GM23338 (cell line): ENCODE results near the gene MORC4. TPM values are rescaled to one million over a fixed set of nuclear protein-coding genes. Genes with fewer than 3 reads are reported as not detected.

Source experiments
- ATAC-seq: fragments of 200-7000 bp; cut with Tn5 transposase; 3 replicates; pipeline ENCODE4 v1.9.1; 2020
- DNase-seq: peaks from one replicate; pipeline ENCODE4 v3.0.0-alpha.2; 2015; ENCODE audit warnings: low spot score
- H2AFZ ChIP-seq: fragments of 200-600 bp; sonication (generic); 2 replicates; pipeline ENCODE4 v1.8.0; 2016; ENCODE audit warnings: antibody characterized with exemption, mild to moderate bottlenecking, moderate library complexity
- H3F3A ChIP-seq: fragments of 200-600 bp; sonication (generic); replicated peaks from 2 replicates; pipeline ENCODE4 v1.8.0; 2017; ENCODE audit warnings: antibody characterized with exemption, mixed run types, low read depth
- H3K27ac ChIP-seq: fragments of 200-600 bp; sonication (generic); 2 replicates; pipeline ENCODE4 v1.6.1; 2016; ENCODE audit warnings: low read depth
- H3K27me3 ChIP-seq: fragments of 200-600 bp; sonication (generic); 2 replicates; pipeline ENCODE4 v1.8.0; 2016; ENCODE audit warnings: mild to moderate bottlenecking, mixed run types, moderate library complexity; ENCODE audit not compliant: insufficient read depth
- H3K36me3 ChIP-seq: fragments of 200-600 bp; sonication (generic); 2 replicates; pipeline ENCODE4 v1.8.0; 2016; ENCODE audit warnings: mild to moderate bottlenecking; ENCODE audit not compliant: insufficient read depth
- H3K4me1 ChIP-seq: fragments of 200-600 bp; sonication (generic); 2 replicates; pipeline ENCODE4 v1.8.0; 2016; ENCODE audit warnings: mild to moderate bottlenecking, moderate library complexity; ENCODE audit not compliant: insufficient read depth
- H3K4me2 ChIP-seq: fragments of 200-600 bp; sonication (generic); 2 replicates; pipeline ENCODE4 v1.7.1; 2017; ENCODE audit warnings: mixed run types
- H3K4me3 ChIP-seq: fragments of 200-600 bp; sonication (generic); 2 replicates; pipeline ENCODE4 v1.6.1; 2016; ENCODE audit warnings: mixed run types
- H3K79me2 ChIP-seq: fragments of 200-600 bp; sonication (generic); replicated peaks from 2 replicates; pipeline ENCODE4 v1.8.0; 2017; ENCODE audit warnings: mild to moderate bottlenecking; ENCODE audit not compliant: insufficient read depth
- H3K9me2 ChIP-seq: fragments of 200-600 bp; sonication (generic); 2 replicates; pipeline ENCODE4 v1.8.0; 2017; ENCODE audit not compliant: insufficient read depth
- H4K20me1 ChIP-seq: fragments of 200-600 bp; sonication (generic); replicated peaks from 2 replicates; pipeline ENCODE4 v1.8.0; 2017; ENCODE audit warnings: mild to moderate bottlenecking; ENCODE audit not compliant: insufficient read depth
- H3K27ac Mint-ChIP-seq: 2 replicates; pipeline ENCODE4 v1.8.0; 2020; ENCODE audit warnings: inconsistent platforms, mild to moderate bottlenecking, moderate library complexity, mixed read lengths
- H3K27me3 Mint-ChIP-seq: 3 replicates; pipeline ENCODE4 v1.8.0; 2022; ENCODE audit warnings: low read depth, mild to moderate bottlenecking, moderate library complexity, mixed read lengths, inconsistent platforms; ENCODE audit not compliant: insufficient read depth, poor library complexity
- H3K36me3 Mint-ChIP-seq: 3 replicates; pipeline ENCODE4 v1.8.0; 2021; ENCODE audit warnings: low read depth, mild to moderate bottlenecking, inconsistent platforms, moderate library complexity, mixed read lengths
- H3K4me1 Mint-ChIP-seq: 3 replicates; pipeline ENCODE4 v1.8.0; 2020; ENCODE audit warnings: mild to moderate bottlenecking, inconsistent platforms, mixed read lengths
- H3K4me3 Mint-ChIP-seq: 3 replicates; pipeline ENCODE4 v1.8.0; 2021; ENCODE audit warnings: moderate library complexity, mild to moderate bottlenecking, inconsistent platforms, mixed read lengths
- H3K9me3 Mint-ChIP-seq: 3 replicates; pipeline ENCODE4 v1.8.0; 2020; ENCODE audit warnings: moderate library complexity, mild to moderate bottlenecking, inconsistent platforms, mixed read lengths
- CREB1 ChIP-seq: fragments of 250-450 bp; sonication (Bioruptor Pico); IDR thresholded peaks from 2 replicates; pipeline ENCODE4 v1.5.0; 2020; ENCODE audit warnings: low read depth, mild to moderate bottlenecking, moderate library complexity
- ETS1 ChIP-seq: IDR thresholded peaks from 2 replicates; pipeline ENCODE4 v1.6.1; 2016; ENCODE audit warnings: antibody characterized with exemption
- EZH2 ChIP-seq: fragments of 200-600 bp; sonication (generic); IDR thresholded peaks from one replicate; pipeline ENCODE4 v1.8.0; 2017; ENCODE audit warnings: antibody characterized with exemption, mild to moderate bottlenecking, low read depth; ENCODE audit not compliant: unreplicated experiment
- EZH2phosphoT487 ChIP-seq: fragments of 200-600 bp; sonication (generic); IDR thresholded peaks from one replicate; pipeline ENCODE4 v1.8.1; 2018; ENCODE audit warnings: antibody characterized with exemption; ENCODE audit not compliant: unreplicated experiment
- JUNB ChIP-seq: IDR thresholded peaks from one replicate; pipeline ENCODE4 v1.6.1; 2016; ENCODE audit warnings: antibody characterized with exemption; ENCODE audit not compliant: unreplicated experiment
- NANOG ChIP-seq: IDR thresholded peaks from 2 replicates; pipeline ENCODE4 v1.6.1; 2016; ENCODE audit warnings: antibody characterized with exemption, borderline replicate concordance
- POLR2AphosphoS5 ChIP-seq: IDR thresholded peaks from 2 replicates; pipeline ENCODE4 v1.6.1; 2016; ENCODE audit warnings: antibody characterized with exemption, low read depth
- STAT1 ChIP-seq: IDR thresholded peaks from one replicate; pipeline ENCODE4 v1.6.1; 2016; ENCODE audit warnings: antibody characterized with exemption; ENCODE audit not compliant: unreplicated experiment
- ZNF114 ChIP-seq: fragments of 250-450 bp; sonication (Bioruptor Pico); IDR thresholded peaks from 2 replicates; pipeline ENCODE4 v1.5.0; 2020; ENCODE audit warnings: mild to moderate bottlenecking, moderate library complexity
- ZNF331 ChIP-seq: fragments of 250-450 bp; sonication (Bioruptor Pico); IDR thresholded peaks from 2 replicates; pipeline ENCODE4 v1.5.0; 2020; ENCODE audit warnings: low read depth, mild to moderate bottlenecking, moderate library complexity
- ZNF462 ChIP-seq: fragments of 250-450 bp; sonication (Bioruptor Pico); IDR thresholded peaks from 2 replicates; pipeline ENCODE4 v1.5.0; 2020; ENCODE audit warnings: mild to moderate bottlenecking, moderate library complexity
- polyA plus RNA-seq: library from polyadenylated mRNA; unstranded; fragments of >200 nt; fragmentation: Nextera tagmentation; extraction: Ambion mirVana; gene quantifications from 2 replicates; pipeline ENCODE4 v1.2.1, GENCODE V29; 2016
- total RNA-seq: library from RNA; depleted of rRNA; stranded (reverse); fragments of >200 nt; shearing (Covaris generic); gene quantifications from 2 replicates; pipeline ENCODE4 v1.2.3, GENCODE V29; 2014
- TF ChIP-seq, protein P1 (sequence below), 2 experiments: fragments of 200-600 bp in 1 of 2; sonication (generic) in 1 of 2; conservative IDR thresholded peaks; 2 replicates each; pipeline versions ENCODE4 v1.5.1 to v1.6.1; 2016 to 2017; ENCODE audit warnings: antibody characterized with exemption in 2 of 2, low read depth in 2 of 2, mild to moderate bottlenecking in 2 of 2, moderate library complexity in 1 of 2

The MORC4 gene
- total and polyA plus RNA-seq, 2 experiments from 2014 or later = 1.6 to 1.7 TPM

DNA sequence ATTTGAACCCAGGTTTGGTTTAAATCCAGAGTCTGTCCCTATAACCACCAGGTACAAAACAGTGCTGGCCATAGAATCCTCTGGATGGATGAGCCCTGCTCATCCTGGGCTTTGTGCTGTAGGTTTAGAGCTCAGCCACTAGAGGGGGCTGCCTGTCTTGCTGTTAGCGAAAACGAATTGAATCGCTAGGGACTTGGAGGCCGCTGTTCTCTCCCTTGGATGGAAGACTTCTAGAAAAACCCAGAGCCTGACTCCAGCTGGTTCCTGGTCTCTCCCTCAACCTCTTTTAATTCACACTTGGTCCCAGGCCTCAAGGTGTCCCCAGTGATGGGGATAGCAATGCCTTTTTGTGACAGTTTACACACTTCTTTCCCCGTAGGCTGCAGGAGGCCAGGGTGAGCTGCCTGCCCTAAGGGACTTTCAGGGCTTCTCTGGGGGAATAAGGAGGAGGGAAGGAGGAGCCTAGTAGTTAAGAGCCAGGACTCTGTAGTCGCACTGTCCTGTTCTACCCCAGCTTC, 105.6 kb downstream of the MORC4 start:
- H3K4me3 Mint-ChIP-seq = no peak overlapping the region
- Histone ChIP-seq H3F3A (no peaks in the 10 kb centered on the region), H3K36me3 (no peaks in the 10 kb centered on the region), H3K27me3 (no peaks in the 10 kb centered on the region), H3K27ac (no peak overlapping the region), H4K20me1 (no peaks in the 10 kb centered on the region), H3K9me2 (no peaks in the 10 kb centered on the region), H2AFZ (no peak overlapping the region; the same call in 1 of the 2 replicates), H3K4me3 (no peak overlapping the region), H3K79me2 (no peaks in the 10 kb centered on the region), H3K4me2 (no peak overlapping the region; the same call in 1 of the 2 replicates), H3K4me1 (no peaks in the 10 kb centered on the region)
- H3K27ac Mint-ChIP-seq = no peak overlapping the region
- peaks cover 2% of the 10 kb centered on the region for H3K27me3 Mint-ChIP-seq
- H3K9me3 Mint-ChIP-seq = no peaks in the 10 kb centered on the region
- H3K4me1 Mint-ChIP-seq = peaks cover 7% of the 10 kb centered on the region; the same call in 2 of the 3 replicates
- no peaks in the 10 kb centered on the region for H3K36me3 Mint-ChIP-seq
- DNase-seq = peak; percentile 73
- no peak for TF ChIP-seq ZNF114 (CRISPR knock-in tag)
- TF ChIP-seq, protein P1, sequence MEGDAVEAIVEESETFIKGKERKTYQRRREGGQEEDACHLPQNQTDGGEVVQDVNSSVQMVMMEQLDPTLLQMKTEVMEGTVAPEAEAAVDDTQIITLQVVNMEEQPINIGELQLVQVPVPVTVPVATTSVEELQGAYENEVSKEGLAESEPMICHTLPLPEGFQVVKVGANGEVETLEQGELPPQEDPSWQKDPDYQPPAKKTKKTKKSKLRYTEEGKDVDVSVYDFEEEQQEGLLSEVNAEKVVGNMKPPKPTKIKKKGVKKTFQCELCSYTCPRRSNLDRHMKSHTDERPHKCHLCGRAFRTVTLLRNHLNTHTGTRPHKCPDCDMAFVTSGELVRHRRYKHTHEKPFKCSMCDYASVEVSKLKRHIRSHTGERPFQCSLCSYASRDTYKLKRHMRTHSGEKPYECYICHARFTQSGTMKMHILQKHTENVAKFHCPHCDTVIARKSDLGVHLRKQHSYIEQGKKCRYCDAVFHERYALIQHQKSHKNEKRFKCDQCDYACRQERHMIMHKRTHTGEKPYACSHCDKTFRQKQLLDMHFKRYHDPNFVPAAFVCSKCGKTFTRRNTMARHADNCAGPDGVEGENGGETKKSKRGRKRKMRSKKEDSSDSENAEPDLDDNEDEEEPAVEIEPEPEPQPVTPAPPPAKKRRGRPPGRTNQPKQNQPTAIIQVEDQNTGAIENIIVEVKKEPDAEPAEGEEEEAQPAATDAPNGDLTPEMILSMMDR (conservative IDR thresholded peaks at IDR 0.05; ENCODE audit: low read depth in 2 of 2) = peak; percentile 69 to 84
- TF ChIP-seq EZH2phosphoT487 = no peak
- TF ChIP-seq POLR2AphosphoS5 = no peak
- no peak for TF ChIP-seq CREB1 (CRISPR knock-in tag)
- peak; percentile 92 for ATAC-seq

DNA sequence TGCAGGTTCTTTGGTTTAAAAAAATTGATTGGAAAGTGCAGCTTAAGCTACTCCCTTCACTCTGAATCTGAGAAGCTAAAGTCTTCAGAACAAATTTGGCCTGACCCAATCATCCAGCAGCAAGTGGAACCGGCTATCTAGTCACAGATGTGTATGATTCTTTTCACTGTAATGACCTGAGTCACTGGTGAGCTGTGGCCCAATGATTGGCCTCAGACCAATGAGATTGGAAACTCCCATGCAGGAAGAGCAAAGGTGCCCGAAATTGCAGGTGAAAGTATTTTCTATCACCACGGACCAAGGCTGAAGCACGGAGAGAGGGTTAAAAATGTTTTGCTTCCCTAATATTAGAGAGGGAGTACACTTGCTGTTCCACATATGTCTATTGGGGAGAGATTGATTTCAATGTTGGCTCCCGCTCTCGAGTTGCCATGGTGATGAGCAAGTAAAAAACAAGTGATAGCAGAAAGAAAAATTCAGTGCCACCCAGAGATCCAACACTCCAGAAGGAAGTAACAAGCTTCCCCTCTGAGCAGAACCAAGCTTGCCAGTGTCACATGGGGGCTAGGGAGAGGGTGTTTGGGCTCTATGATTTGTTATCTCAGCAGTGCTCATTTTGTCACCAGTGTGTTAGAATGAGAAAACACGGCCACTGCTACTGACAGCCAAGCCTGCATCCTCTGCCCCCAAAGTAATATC, 108.1 kb downstream of the MORC4 start:
- Histone ChIP-seq H3K79me2 (no peaks in the 10 kb centered on the region), H4K20me1 (no peaks in the 10 kb centered on the region), H3K4me1 (no peaks in the 10 kb centered on the region), H3K4me3 (no peak overlapping the region), H3K27me3 (no peaks in the 10 kb centered on the region), H3K27ac (no peak overlapping the region), H2AFZ (no peak overlapping the region), H3K9me2 (no peaks in the 10 kb centered on the region), H3K36me3 (no peaks in the 10 kb centered on the region), H3K4me2 (no peak overlapping the region), H3F3A (no peaks in the 10 kb centered on the region)
- H3K4me3 Mint-ChIP-seq = no peak overlapping the region
- H3K4me1 Mint-ChIP-seq = no peaks in the 10 kb centered on the region
- no peaks in the 10 kb centered on the region for H3K9me3 Mint-ChIP-seq
- DNase-seq (no peak), ATAC-seq (no peak)
- no peak overlapping the region for H3K27ac Mint-ChIP-seq
- H3K36me3 Mint-ChIP-seq = no peaks in the 10 kb centered on the region
- H3K27me3 Mint-ChIP-seq = peaks cover 2% of the 10 kb centered on the region
- TF ChIP-seq STAT1 = no peak
- TF ChIP-seq ETS1 = no peak
- TF ChIP-seq POLR2AphosphoS5 = no peak
- no peak for TF ChIP-seq ZNF462 (CRISPR knock-in tag)
- TF ChIP-seq ZNF114 (CRISPR knock-in tag) = no peak
- no peak for TF ChIP-seq ZNF331 (CRISPR knock-in tag)
- no peak for TF ChIP-seq EZH2
- TF ChIP-seq JUNB = no peak
- no peak for TF ChIP-seq CREB1 (CRISPR knock-in tag)
- TF ChIP-seq NANOG = no peak
- no peak for TF ChIP-seq EZH2phosphoT487
